ENCODE data around the gene BRD8. TPM values are rescaled to one million over a fixed set of nuclear protein-coding genes. Genes with fewer than 3 reads are reported as not detected.

BRD8 gene
- total and polyA plus RNA-seq, 10 of the 15 experiments (the other 5 are each of a cell fraction or from before 2014, with no cell fraction given): 28.1 to 78.5 (median 44.5) TPM

GRCh38 chr5:138180183-138180782 lies 1.9 kb upstream of the BRD8 start (continued):
- no peak for TF ChIP-seq HDGF (IDR thresholded peaks at IDR 0.05)
- TF ChIP-seq ATF7 (IDR thresholded peaks at IDR 0.05; ENCODE audit: low read depth): no peak
- no peak for TF ChIP-seq ZBED1 (IDR thresholded peaks at IDR 0.05; ENCODE audit: borderline replicate concordance)
- TF ChIP-seq SMAD1 (IDR thresholded peaks at IDR 0.05; ENCODE audit: low read depth, partially characterized antibody): no peak
- TF ChIP-seq ZNF384 (IDR thresholded peaks at IDR 0.05; ENCODE audit: borderline replicate concordance, low read depth, low read length): no peak
- TF ChIP-seq BRCA1 (IDR thresholded peaks at IDR 0.05; ENCODE audit: low read depth, low read length): no peak
- no peak for TF ChIP-seq EZH2 (IDR thresholded peaks at IDR 0.05; ENCODE audit: borderline replicate concordance, control insufficient read depth, low read depth, low read length)
- no peak for TF ChIP-seq WRNIP1 (IDR thresholded peaks at IDR 0.05; ENCODE audit: borderline replicate concordance, low read depth, low read length)
- TF ChIP-seq MTA3 (IDR thresholded peaks at IDR 0.05; ENCODE audit: borderline replicate concordance, low read length): no peak
- TF ChIP-seq TARDBP (IDR thresholded peaks at IDR 0.05; ENCODE audit: borderline replicate concordance): no peak
- TF ChIP-seq SPI1 (IDR thresholded peaks at IDR 0.05; ENCODE audit: borderline replicate concordance, insufficient read depth, low read depth, low read length): no peak
- TF ChIP-seq EP300 (IDR thresholded peaks at IDR 0.05; ENCODE audit: borderline replicate concordance in 1 of 2, control insufficient read depth in 1 of 2, low read depth in 2 of 2, low read length in 2 of 2): no peak
- TF ChIP-seq, protein P1, sequence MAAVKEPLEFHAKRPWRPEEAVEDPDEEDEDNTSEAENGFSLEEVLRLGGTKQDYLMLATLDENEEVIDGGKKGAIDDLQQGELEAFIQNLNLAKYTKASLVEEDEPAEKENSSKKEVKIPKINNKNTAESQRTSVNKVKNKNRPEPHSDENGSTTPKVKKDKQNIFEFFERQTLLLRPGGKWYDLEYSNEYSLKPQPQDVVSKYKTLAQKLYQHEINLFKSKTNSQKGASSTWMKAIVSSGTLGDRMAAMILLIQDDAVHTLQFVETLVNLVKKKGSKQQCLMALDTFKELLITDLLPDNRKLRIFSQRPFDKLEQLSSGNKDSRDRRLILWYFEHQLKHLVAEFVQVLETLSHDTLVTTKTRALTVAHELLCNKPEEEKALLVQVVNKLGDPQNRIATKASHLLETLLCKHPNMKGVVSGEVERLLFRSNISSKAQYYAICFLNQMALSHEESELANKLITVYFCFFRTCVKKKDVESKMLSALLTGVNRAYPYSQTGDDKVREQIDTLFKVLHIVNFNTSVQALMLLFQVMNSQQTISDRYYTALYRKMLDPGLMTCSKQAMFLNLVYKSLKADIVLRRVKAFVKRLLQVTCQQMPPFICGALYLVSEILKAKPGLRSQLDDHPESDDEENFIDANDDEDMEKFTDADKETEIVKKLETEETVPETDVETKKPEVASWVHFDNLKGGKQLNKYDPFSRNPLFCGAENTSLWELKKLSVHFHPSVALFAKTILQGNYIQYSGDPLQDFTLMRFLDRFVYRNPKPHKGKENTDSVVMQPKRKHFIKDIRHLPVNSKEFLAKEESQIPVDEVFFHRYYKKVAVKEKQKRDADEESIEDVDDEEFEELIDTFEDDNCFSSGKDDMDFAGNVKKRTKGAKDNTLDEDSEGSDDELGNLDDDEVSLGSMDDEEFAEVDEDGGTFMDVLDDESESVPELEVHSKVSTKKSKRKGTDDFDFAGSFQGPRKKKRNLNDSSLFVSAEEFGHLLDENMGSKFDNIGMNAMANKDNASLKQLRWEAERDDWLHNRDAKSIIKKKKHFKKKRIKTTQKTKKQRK (IDR thresholded peaks at IDR 0.05; ENCODE audit: low read depth, low read length): no peak
- no peak for TF ChIP-seq HSF1 (IDR thresholded peaks at IDR 0.05; ENCODE audit: low read depth, low read length)
- TF ChIP-seq EGR1 (IDR thresholded peaks at IDR 0.05; ENCODE audit: borderline replicate concordance in 1 of 2, low read depth in 2 of 2, low read length in 2 of 2): no peak
- 0 out of 2 replicates have a peak, but pooled peaks have one; percentile 22 for TF ChIP-seq YY1 (IDR thresholded peaks at IDR 0.05; ENCODE audit: low read depth, low read length)
- TF ChIP-seq SMARCA5 (IDR thresholded peaks at IDR 0.05): peak; percentile 46; the same call in 1 of the 2 replicates
- no peak for TF ChIP-seq DPF2 (IDR thresholded peaks at IDR 0.05)
- TF ChIP-seq ZSCAN29 (IDR thresholded peaks at IDR 0.05): no peak
- TF ChIP-seq SRF (IDR thresholded peaks at IDR 0.05; ENCODE audit: low read depth in 2 of 2, low read length in 2 of 2): no peak
- TF ChIP-seq CTCF (IDR thresholded peaks at IDR 0.05 in 2 of 3, conservative IDR thresholded peaks at IDR 0.05 in 1 of 3; ENCODE audit: control insufficient read depth in 2 of 3, extremely low read depth in 1 of 3, insufficient read depth in 1 of 3, low read depth in 3 of 3, low read length in 3 of 3): peak; percentile 62 to 85 (median 70)
- TF ChIP-seq ZZZ3 (IDR thresholded peaks at IDR 0.05; ENCODE audit: control insufficient read depth, insufficient read length, low read depth): no peak
- peak; percentile 55; the same call in 1 of the 3 replicates for TF ChIP-seq POU2F2 (IDR thresholded peaks at IDR 0.05; ENCODE audit: borderline replicate concordance, low read depth, low read length)
- TF ChIP-seq CEBPB (IDR thresholded peaks at IDR 0.05; ENCODE audit: borderline replicate concordance in 1 of 2, low read depth in 2 of 2, low read length in 2 of 2): no peak
- no peak for TF ChIP-seq HCFC1 (IDR thresholded peaks at IDR 0.05; ENCODE audit: low read length)
